HG03442 (cell line): ENCODE measurements around the gene TGFB1I1.
"Not testable (repeated sequence)": the region's sequence is repeated elsewhere in the genome, so short reads cannot be mapped to it uniquely, and the experiment has no call there.

ENCODE experiments used
- ATAC-seq: cut with Tn5 transposase; IDR thresholded peaks from one replicate; pipeline ENCODE4 v1.9.1; 2021; ENCODE audit warnings: mild to moderate bottlenecking, moderate library complexity; ENCODE audit not compliant: unreplicated experiment

Gene TGFB1I1

DNA sequence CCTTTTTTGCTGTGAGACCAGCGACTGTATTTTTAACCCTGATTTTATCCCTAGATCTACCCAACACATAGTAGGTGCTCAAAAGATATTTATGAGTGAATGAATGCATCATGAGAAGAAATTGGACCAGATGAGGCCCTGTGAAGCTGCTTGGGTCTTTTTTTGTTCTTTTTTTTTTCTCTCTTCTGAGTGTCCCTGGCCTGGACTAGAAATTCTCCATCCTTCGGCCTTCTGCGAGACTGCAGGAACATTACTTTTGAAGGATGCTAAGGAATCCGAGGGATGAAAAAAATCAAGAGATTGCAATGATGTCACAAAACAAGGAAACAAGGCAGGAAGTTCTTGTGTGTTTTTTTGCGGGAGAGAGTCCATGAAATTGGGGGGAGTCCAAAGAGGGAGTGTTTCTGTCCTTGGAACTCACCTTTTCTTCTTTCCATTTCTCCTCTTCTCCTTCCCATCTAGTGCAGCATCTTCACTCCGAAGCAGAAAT, 36.8 kb downstream of the TGFB1I1 start:
- no peak for ATAC-seq

DNA sequence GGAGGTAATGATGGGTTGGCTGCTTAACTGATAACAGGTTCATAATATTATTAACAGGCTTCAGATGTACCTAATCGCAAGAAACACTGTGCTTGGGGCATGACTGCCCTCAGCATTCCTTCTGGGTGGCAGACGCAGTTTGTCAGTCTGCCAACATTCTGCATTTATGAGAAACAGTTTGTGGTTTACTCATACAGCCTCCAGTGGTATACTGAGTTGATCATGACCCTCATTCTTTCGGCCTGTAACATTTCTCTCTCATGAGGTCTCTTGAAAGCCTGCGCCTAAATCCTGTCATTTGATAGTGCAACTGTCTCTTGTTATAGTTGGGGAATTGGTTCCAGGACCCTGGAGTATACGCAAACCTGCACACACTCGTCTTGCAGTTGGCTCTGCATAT, 41.2 kb downstream of the TGFB1I1 start:
- ATAC-seq: no peak

DNA sequence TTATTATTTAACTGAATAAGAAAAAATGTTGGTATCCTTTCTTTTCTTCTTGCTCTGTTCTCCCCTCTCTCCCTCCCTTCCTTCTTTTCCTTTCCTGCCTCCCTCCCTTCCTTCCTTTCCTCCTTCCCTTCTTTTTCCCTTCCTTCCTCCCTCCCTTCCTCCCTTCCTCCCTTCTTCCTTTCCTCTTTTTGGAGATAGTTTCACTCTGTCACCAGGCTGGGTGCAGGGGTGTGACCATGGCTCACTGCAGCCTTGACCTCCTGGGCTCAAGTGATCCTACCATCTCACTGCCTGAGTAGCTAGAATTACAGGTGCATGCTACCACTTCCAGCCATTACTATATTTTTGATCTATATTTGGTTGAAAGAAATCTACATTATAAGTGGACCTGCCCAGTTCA, 41.9 kb downstream of the TGFB1I1 start:
- ATAC-seq: no peak

DNA sequence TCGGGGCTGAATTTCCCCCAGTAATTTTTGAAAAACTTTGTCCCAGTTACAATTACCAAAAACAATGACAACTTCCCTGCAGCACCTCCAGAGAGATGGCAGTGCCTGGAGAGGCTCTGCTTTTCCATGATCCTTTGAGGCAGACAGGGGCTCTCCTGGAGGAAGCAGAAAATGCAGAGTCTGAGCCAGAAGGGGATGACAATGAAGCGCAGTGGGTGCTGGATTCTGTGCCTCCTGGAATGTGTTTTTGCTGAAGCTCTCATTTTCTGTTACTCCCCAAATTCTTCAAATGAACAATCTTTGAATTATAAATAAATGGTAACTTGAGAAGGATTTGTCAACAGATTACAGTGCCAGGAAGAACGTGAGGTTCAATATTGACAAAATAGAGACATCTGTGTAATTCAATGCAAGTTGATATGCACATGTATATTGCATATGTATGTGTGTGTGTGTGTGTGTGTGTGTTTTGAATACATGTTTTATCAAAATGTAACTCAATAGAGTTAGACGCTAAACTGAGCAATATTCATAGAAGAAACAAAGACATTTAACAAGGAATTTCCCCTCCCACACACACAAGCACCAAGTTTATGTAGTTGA, 45.9 kb downstream of the TGFB1I1 start:
- no peak for ATAC-seq

DNA sequence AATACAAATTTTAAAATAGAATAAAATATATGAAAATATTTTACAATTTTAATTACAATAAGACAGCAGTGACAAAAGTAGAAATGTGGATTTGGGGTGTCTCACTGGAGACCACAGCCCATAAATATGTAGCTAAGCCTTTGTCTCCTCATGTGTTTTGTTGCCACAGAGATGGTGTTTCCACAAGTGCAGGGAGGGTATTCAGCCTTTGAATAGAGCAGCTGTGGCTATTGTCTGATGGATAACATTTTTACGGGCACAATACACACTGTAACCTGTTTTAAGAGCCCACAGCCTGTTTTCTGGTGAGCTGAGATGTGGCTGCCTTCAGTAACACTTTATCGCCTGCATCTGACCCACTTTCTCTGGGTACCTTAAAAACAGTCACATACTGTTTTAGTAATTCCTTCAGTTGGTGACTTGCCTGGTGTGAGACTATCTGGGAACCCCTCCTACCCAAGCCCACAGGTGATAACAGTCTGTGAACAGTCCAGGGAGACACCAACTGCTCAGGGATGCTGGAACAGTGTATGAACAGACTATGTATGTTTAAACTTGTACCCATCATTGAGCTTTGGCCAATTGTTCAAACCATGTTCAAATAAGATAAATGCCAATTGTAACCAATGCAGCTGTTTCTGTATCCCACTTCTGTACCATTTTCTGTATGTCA, 47.9 kb downstream of the TGFB1I1 start:
- ATAC-seq: no peak

DNA sequence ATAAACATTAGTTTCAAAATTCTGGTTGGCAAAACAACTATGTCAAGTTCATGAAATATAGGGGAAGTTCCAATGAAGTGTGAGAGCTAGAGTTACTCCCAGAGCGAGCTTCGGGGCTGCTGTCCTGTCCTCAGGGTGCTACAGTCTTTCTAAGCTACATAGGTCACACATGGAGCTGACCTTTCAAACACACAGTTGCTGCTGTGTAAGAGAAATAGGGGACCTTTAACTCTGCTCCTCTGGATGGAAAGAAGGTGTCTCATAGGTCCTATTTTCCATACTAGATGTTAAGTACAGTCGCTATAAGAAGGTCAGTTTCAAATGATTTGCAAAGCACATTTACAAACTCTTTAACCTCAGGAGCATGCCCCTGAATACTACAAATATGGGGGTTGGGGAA, 49.4 kb downstream of the TGFB1I1 start:
- no peak for ATAC-seq

DNA sequence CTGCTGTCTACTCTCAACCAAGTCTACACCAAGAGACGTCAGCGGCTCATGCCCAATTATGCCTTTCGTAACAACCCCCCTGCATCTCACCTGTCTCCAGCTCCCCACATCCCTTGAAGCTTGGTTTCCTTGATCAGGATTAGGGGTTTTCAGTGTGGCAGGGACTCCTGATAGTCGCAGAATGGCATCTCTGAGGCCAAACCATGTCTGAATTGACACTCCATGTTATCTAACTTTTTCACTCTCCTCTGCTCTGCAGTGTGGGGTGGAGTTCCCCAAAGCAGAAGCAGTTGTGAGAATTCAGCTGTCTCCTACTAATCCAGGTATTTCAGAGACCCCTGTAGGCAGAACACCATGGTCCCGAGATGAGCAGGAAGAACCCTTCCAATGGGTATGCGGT, 50.1 kb downstream of the TGFB1I1 start:
- no peak for ATAC-seq

DNA sequence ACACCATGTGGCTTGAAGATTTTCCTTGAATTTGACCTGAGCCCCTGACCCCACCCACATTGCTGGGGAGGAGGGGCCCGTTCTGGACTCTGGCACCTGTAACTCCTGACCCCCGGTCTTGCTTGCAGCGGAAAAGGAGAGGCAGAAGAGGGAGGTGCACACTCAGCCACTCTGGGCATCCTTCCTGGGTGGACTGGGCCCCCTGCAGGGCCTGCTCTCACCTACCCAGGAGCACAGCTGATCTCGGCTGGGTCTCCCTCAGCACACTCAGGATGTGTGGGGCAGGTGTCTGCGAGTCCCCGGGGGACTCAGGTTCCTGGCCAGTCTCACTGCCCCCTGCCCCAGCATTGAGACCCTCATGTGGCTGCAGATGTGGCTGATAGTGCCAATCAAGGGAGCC, 51.8 kb downstream of the TGFB1I1 start:
- not testable (repeated sequence) for ATAC-seq

DNA sequence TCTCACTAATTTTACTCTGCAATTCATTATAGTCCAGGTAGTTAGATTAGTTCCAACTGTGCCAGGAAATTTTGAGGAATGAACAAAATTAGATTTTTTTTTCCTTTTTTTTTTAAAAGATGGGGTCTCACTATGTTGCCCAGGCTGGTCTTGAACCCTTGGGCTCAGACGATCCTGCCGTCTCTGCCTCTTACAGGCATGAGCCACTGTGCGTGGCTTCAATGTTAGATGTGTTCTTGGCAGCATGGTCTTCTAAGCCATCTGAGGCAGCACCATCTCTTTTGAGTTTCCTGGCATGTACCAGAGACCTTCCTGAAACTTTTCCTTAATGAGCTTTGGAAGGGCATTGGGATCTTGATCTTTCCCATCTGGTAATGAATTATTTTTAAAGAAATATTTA, 53.2 kb downstream of the TGFB1I1 start:
- ATAC-seq: no peak
